Right atrium auricular region (tissue), 2 donors: Measurements from ENCODE around the gene CBFA2T3. TPM values are rescaled to one million over a fixed set of nuclear protein-coding genes. Genes with fewer than 3 reads are reported as not detected.

Experiments
- DNase-seq: peaks from one replicate; pipeline ENCODE4 v3.0.0-alpha.2; 2019; ENCODE audit warnings: low spot score
- H3K27ac ChIP-seq, 2 donors: fragments of 200-600 bp; sonication (generic); 1 replicate in 1 of 2; 2 replicates in 1 of 2; pipeline ENCODE4 v1.5.1; 2016 to 2019
- H3K27me3 ChIP-seq, 2 donors: fragments of 200-600 bp; sonication (generic); one replicate each; pipeline versions ENCODE4 v1.5.1 to v1.6.0; 2017 to 2019
- H3K36me3 ChIP-seq: fragments of 200-600 bp; sonication (generic); one replicate; pipeline ENCODE4 v1.5.1; 2016
- H3K4me1 ChIP-seq, 2 donors: fragments of 200-600 bp; sonication (generic); one replicate each; pipeline versions ENCODE4 v1.5.1 to v1.6.0; 2017 to 2019
- H3K4me3 ChIP-seq, 2 donors: fragments of 200-600 bp; sonication (generic); 1 replicate in 1 of 2; 2 replicates in 1 of 2; pipeline ENCODE4 v1.5.1; 2017 to 2019; ENCODE audit warnings: mild to moderate bottlenecking in 1 of 2, moderate library complexity in 1 of 2
- H3K9me3 ChIP-seq, 2 donors: fragments of 200-600 bp; sonication (generic); one replicate each; pipeline ENCODE4 v1.5.1; 2019
- CTCF ChIP-seq, 2 donors: fragments of 200-600 bp; sonication (generic); IDR thresholded peaks; one replicate each; pipeline ENCODE4 v1.5.1; 2019; ENCODE audit warnings: antibody characterized with exemption in 2 of 2
- total RNA-seq, 2 donors: library from RNA; depleted of rRNA; stranded (reverse); fragments of >200 nt; gene quantifications; one replicate each; pipeline ENCODE4 v1.1.0, GENCODE V29; 2016

The CBFA2T3 gene
- total RNA-seq, 2 donors from 2014 or later, result 1.1 to 2.6 TPM

GRCh38 chr16:88831838-88832237, 145.2 kb downstream of the CBFA2T3 start:
- Histone ChIP-seq H3K4me1 (no peaks in the 10 kb centered on the region), H3K9me3 (no peaks in the 10 kb centered on the region), H3K27me3 (no peaks in the 10 kb centered on the region), H3K27ac (no peak overlapping the region), H3K4me3 (no peak overlapping the region), H3K36me3 (peaks cover 11% of the 10 kb centered on the region)
- no peak for DNase-seq
- no peak for TF ChIP-seq CTCF (IDR thresholded peaks at IDR 0.05)

GRCh38 chr16:88830783-88831182, 146.2 kb downstream of the CBFA2T3 start:
- no peaks in the 10 kb centered on the region for H3K27me3 ChIP-seq
- no peaks in the 10 kb centered on the region for H3K4me1 ChIP-seq
- peaks cover 11% of the 10 kb centered on the region for H3K36me3 ChIP-seq
- no peak for TF ChIP-seq CTCF (IDR thresholded peaks at IDR 0.05)
- no peak overlapping the region for H3K27ac ChIP-seq
- H3K4me3 ChIP-seq, result no peak overlapping the region
- no peak for DNase-seq
- no peaks in the 10 kb centered on the region for H3K9me3 ChIP-seq

- H3K9me3 ChIP-seq, result no peaks in the 10 kb centered on the region
- no peak overlapping the region for H3K27ac ChIP-seq
- no peak for TF ChIP-seq CTCF (IDR thresholded peaks at IDR 0.05)
- no peaks in the 10 kb centered on the region for H3K4me1 ChIP-seq
- no peak for DNase-seq
- H3K4me3 ChIP-seq, result no peak overlapping the region
- no peaks in the 10 kb centered on the region for H3K27me3 ChIP-seq
- H3K36me3 ChIP-seq, result peaks cover 11% of the 10 kb centered on the region
Measured at GRCh38 chr16:88830258-88830657, 146.7 kb downstream of the CBFA2T3 start.

- Histone ChIP-seq H3K4me1 (no peaks in the 10 kb centered on the region), H3K4me3 (no peak overlapping the region), H3K9me3 (no peaks in the 10 kb centered on the region), H3K27me3 (no peaks in the 10 kb centered on the region), H3K36me3 (peaks cover 15% of the 10 kb centered on the region), H3K27ac (no peak overlapping the region)
- no peak for DNase-seq
- no peak for TF ChIP-seq CTCF (IDR thresholded peaks at IDR 0.05)
Measured at GRCh38 chr16:88828711-88829110, 148.3 kb downstream of the CBFA2T3 start.

GRCh38 chr16:88827727-88828126, 149.3 kb downstream of the CBFA2T3 start:
- DNase-seq, result no peak
- H3K4me3 ChIP-seq, result no peak overlapping the region
- no peak overlapping the region for H3K27ac ChIP-seq
- no peaks in the 10 kb centered on the region for H3K27me3 ChIP-seq
- no peaks in the 10 kb centered on the region for H3K9me3 ChIP-seq
- H3K4me1 ChIP-seq, result no peaks in the 10 kb centered on the region
- no peak for TF ChIP-seq CTCF (IDR thresholded peaks at IDR 0.05)
- peaks cover 19% of the 10 kb centered on the region for H3K36me3 ChIP-seq

GRCh38 chr16:88826070-88826840, 150.8 kb downstream of the CBFA2T3 start:
- no peak overlapping the region for H3K27ac ChIP-seq
- H3K4me3 ChIP-seq, result no peak overlapping the region
- no peaks in the 10 kb centered on the region for H3K4me1 ChIP-seq
- H3K36me3 ChIP-seq, result peaks cover 29% of the 10 kb centered on the region
- no peak for DNase-seq
- no peak for TF ChIP-seq CTCF (IDR thresholded peaks at IDR 0.05)
- no peaks in the 10 kb centered on the region for H3K27me3 ChIP-seq
- H3K9me3 ChIP-seq, result no peaks in the 10 kb centered on the region
